Measurements from ENCODE around the gene HTD2. TPM values are rescaled to one million over a fixed set of nuclear protein-coding genes. Genes with fewer than 3 reads are reported as not detected.

Gene HTD2
- total RNA-seq, 1 donor from 2014 or later: 5.7 TPM

GRCh38 chr3:58308728-58309127, 2.4 kb downstream of the HTD2 start:
- peaks cover 20 to 30% (median 25%) of the 10 kb centered on the region in 3 donors for H3K4me1 ChIP-seq (ENCODE audit: control insufficient read depth in 3 of 3, insufficient read depth in 3 of 3, low read length in 3 of 3)
- peak overlapping the region; percentile 34 to 100 (median 60) for H3K9ac ChIP-seq (ENCODE audit: low read depth in 1 of 3, low read length in 3 of 3)
- H3K27me3 ChIP-seq (ENCODE audit: control insufficient read depth in 3 of 3, insufficient read depth in 3 of 3, low read length in 3 of 3): no peaks in the 10 kb centered on the region
- H3K27ac ChIP-seq (ENCODE audit: low read depth, low read length): peak overlapping the region; percentile 98
- peak overlapping the region; percentile 46 to 92 (median 46) for H3K4me3 ChIP-seq (ENCODE audit: low read length in 3 of 3)
- no peaks in the 10 kb centered on the region for H3K9me3 ChIP-seq (ENCODE audit: control insufficient read depth in 3 of 3, low read length in 3 of 3)
- peaks cover 17 to 22% (median 19%) of the 10 kb centered on the region in 3 donors for H3K36me3 ChIP-seq (ENCODE audit: control insufficient read depth in 3 of 3, insufficient read depth in 3 of 3, low read length in 3 of 3)

DNA sequence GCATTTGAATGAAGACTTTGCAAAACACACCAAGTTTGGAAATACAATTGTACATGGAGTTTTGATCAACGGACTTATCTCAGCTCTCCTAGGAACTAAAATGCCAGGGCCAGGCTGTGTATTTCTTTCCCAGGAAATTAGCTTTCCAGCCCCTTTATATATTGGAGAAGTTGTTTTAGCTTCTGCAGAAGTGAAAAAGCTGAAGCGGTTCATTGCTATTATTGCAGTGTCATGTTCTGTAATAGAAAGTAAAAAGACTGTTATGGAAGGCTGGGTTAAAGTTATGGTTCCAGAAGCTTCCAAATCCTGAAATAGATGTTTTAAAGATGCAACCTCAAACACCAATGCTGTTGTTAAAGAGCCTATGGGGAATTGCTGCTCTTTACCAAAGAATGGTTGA, 11.5 kb downstream of the HTD2 start:
- Histone ChIP-seq H3K36me3 (ENCODE audit: control insufficient read depth in 3 of 3, insufficient read depth in 3 of 3, low read length in 3 of 3) (peaks cover 32 to 49% (median 40%) of the 10 kb centered on the region in 3 donors), H3K4me3 (ENCODE audit: low read length in 3 of 3) (no peak overlapping the region), H3K9ac (ENCODE audit: low read depth in 1 of 3, low read length in 3 of 3) (no peak overlapping the region), H3K27ac (ENCODE audit: low read depth, low read length) (no peak overlapping the region), H3K4me1 (ENCODE audit: control insufficient read depth in 3 of 3, insufficient read depth in 3 of 3, low read length in 3 of 3) (no peaks in the 10 kb centered on the region), H3K27me3 (ENCODE audit: control insufficient read depth in 3 of 3, insufficient read depth in 3 of 3, low read length in 3 of 3) (no peaks in the 10 kb centered on the region), H3K9me3 (ENCODE audit: control insufficient read depth in 3 of 3, low read length in 3 of 3) (no peaks in the 10 kb centered on the region)

GRCh38 chr3:58321791-58322190, 15.5 kb downstream of the HTD2 start:
- H3K4me3 ChIP-seq (ENCODE audit: low read length in 3 of 3): no peak overlapping the region

DNA sequence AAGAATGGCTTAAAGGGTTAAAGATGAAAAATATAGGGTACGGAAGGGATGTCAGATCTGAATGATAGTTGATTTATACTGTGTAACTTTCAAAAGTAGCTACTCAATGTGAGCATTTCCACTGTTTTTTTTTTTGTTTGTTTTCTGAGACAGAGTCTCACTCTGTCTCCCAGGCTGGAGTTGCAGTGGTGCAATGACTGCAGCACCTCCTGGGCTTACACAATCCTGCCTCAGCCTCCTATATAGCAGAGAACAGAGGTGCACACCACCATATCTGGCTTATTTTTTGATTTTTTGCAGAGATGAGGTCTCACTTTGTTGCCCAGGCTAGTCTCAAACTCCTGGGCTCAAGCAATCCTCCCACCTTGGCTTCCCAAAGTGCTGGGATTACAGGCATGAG, 16.5 kb downstream of the HTD2 start:
- H3K9me3 ChIP-seq (ENCODE audit: control insufficient read depth in 3 of 3, low read length in 3 of 3): no peaks in the 10 kb centered on the region
- H3K27me3 ChIP-seq (ENCODE audit: control insufficient read depth in 3 of 3, insufficient read depth in 3 of 3, low read length in 3 of 3): no peaks in the 10 kb centered on the region
- no peak overlapping the region for H3K4me3 ChIP-seq (ENCODE audit: low read length in 3 of 3)
- no peak overlapping the region for H3K27ac ChIP-seq (ENCODE audit: low read depth, low read length)
- peaks cover 0 to 6% (median 2%) of the 10 kb centered on the region in 3 donors for H3K4me1 ChIP-seq (ENCODE audit: control insufficient read depth in 3 of 3, insufficient read depth in 3 of 3, low read length in 3 of 3)
- no peak overlapping the region for H3K9ac ChIP-seq (ENCODE audit: low read depth in 1 of 3, low read length in 3 of 3)
- H3K36me3 ChIP-seq (ENCODE audit: control insufficient read depth in 3 of 3, insufficient read depth in 3 of 3, low read length in 3 of 3): peaks cover 7 to 13% (median 8%) of the 10 kb centered on the region in 3 donors

More at GRCh38 chr3:58321791-58322190, 15.5 kb downstream of the HTD2 start:
- Histone ChIP-seq H3K9me3 (ENCODE audit: control insufficient read depth in 3 of 3, low read length in 3 of 3) (no peaks in the 10 kb centered on the region), H3K9ac (ENCODE audit: low read depth in 1 of 3, low read length in 3 of 3) (no peak overlapping the region), H3K4me1 (ENCODE audit: control insufficient read depth in 3 of 3, insufficient read depth in 3 of 3, low read length in 3 of 3) (peaks cover 0 to 6% (median 2%) of the 10 kb centered on the region in 3 donors), H3K27ac (ENCODE audit: low read depth, low read length) (no peak overlapping the region), H3K36me3 (ENCODE audit: control insufficient read depth in 3 of 3, insufficient read depth in 3 of 3, low read length in 3 of 3) (peaks cover 13 to 23% (median 17%) of the 10 kb centered on the region in 3 donors), H3K27me3 (ENCODE audit: control insufficient read depth in 3 of 3, insufficient read depth in 3 of 3, low read length in 3 of 3) (no peaks in the 10 kb centered on the region)

- H3K36me3 ChIP-seq (ENCODE audit: control insufficient read depth in 3 of 3, insufficient read depth in 3 of 3, low read length in 3 of 3): peaks cover 2 to 8% (median 4%) of the 10 kb centered on the region in 3 donors
- no peak overlapping the region for H3K27ac ChIP-seq (ENCODE audit: low read depth, low read length)
- H3K27me3 ChIP-seq (ENCODE audit: control insufficient read depth in 3 of 3, insufficient read depth in 3 of 3, low read length in 3 of 3): no peaks in the 10 kb centered on the region
- peaks cover 0 to 6% (median 2%) of the 10 kb centered on the region in 3 donors for H3K4me1 ChIP-seq (ENCODE audit: control insufficient read depth in 3 of 3, insufficient read depth in 3 of 3, low read length in 3 of 3)
- H3K9me3 ChIP-seq (ENCODE audit: control insufficient read depth in 3 of 3, low read length in 3 of 3): no peaks in the 10 kb centered on the region
- no peak overlapping the region for H3K9ac ChIP-seq (ENCODE audit: low read depth in 1 of 3, low read length in 3 of 3)
- no peak overlapping the region for H3K4me3 ChIP-seq (ENCODE audit: low read length in 3 of 3)
These were observed 17.4 kb downstream of the HTD2 start for GRCh38 chr3:58323529-58324390.

DNA sequence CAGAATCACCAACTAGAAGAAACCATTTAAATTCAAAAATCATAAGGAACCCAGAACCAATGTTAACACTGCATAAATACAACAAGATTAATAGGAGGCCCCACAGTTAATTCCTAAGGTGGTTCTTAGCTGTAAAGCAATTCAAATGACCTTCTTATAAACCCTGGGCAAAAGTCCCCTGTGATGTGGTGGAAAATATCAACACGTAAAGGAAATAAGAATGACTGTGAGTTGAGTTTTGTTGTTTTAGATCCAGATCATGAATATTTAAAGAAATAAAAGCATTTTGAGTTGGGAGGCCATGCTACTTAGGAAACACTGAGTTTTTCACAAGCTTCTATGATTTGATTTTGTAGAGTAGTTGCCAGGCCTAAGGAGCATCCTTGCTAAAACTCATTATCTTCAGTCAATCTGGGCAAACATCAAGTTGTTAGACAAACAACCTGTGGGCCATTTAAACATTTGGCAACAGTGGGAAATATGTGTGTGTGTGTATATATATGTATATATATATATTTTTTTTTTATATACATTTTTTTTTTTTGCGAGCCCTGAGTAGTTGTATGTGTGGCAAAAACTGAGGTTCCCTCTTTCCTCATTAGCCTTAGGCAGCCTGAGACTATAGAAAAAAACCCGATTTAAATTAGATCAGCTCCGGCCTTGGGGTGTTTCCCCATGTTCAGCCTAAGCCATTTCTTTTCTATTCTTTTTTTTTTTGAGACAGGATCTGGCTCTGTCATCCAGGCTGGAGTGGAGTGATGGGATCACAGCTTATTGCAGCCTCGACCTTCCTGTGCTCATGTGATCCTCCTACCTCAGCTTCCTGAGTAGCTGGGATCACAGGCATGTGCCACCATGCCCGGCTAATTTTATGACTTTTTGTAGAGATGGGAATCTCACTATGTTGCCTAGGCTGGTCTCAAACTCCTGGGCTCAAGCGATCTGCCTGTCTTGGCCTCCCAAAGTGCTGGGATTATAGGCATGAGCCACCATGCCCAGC, 18.4 kb downstream of the HTD2 start:
- H3K9me3 ChIP-seq (ENCODE audit: control insufficient read depth in 3 of 3, low read length in 3 of 3): no peaks in the 10 kb centered on the region
- peaks cover 0 to 6% (median 2%) of the 10 kb centered on the region in 3 donors for H3K4me1 ChIP-seq (ENCODE audit: control insufficient read depth in 3 of 3, insufficient read depth in 3 of 3, low read length in 3 of 3)
- no peak overlapping the region for H3K9ac ChIP-seq (ENCODE audit: low read depth in 1 of 3, low read length in 3 of 3)
- H3K27me3 ChIP-seq (ENCODE audit: control insufficient read depth in 3 of 3, insufficient read depth in 3 of 3, low read length in 3 of 3): no peaks in the 10 kb centered on the region
- H3K4me3 ChIP-seq (ENCODE audit: low read length in 3 of 3): no peak overlapping the region
- no peaks in the 10 kb centered on the region for H3K36me3 ChIP-seq (ENCODE audit: control insufficient read depth in 3 of 3, insufficient read depth in 3 of 3, low read length in 3 of 3)
- H3K27ac ChIP-seq (ENCODE audit: low read depth, low read length): peak overlapping the region; percentile 19

- Histone ChIP-seq H3K9ac (ENCODE audit: low read depth in 1 of 3, low read length in 3 of 3) (no peak overlapping the region), H3K9me3 (ENCODE audit: control insufficient read depth in 3 of 3, low read length in 3 of 3) (no peaks in the 10 kb centered on the region), H3K4me1 (ENCODE audit: control insufficient read depth in 3 of 3, insufficient read depth in 3 of 3, low read length in 3 of 3) (peaks cover 0 to 6% (median 2%) of the 10 kb centered on the region in 3 donors), H3K4me3 (ENCODE audit: low read length in 3 of 3) (no peak overlapping the region), H3K36me3 (ENCODE audit: control insufficient read depth in 3 of 3, insufficient read depth in 3 of 3, low read length in 3 of 3) (no peaks in the 10 kb centered on the region), H3K27me3 (ENCODE audit: control insufficient read depth in 3 of 3, insufficient read depth in 3 of 3, low read length in 3 of 3) (no peaks in the 10 kb centered on the region), H3K27ac (ENCODE audit: low read depth, low read length) (peak overlapping the region; percentile 19)
These were observed 19.2 kb downstream of the HTD2 start for GRCh38 chr3:58325525-58325992.

- Histone ChIP-seq H3K9me3 (ENCODE audit: control insufficient read depth in 3 of 3, low read length in 3 of 3) (no peaks in the 10 kb centered on the region), H3K4me1 (ENCODE audit: control insufficient read depth in 3 of 3, insufficient read depth in 3 of 3, low read length in 3 of 3) (peaks cover 0 to 6% (median 2%) of the 10 kb centered on the region in 3 donors), H3K9ac (ENCODE audit: low read depth in 1 of 3, low read length in 3 of 3) (no peak overlapping the region), H3K4me3 (ENCODE audit: low read length in 3 of 3) (no peak overlapping the region), H3K36me3 (ENCODE audit: control insufficient read depth in 3 of 3, insufficient read depth in 3 of 3, low read length in 3 of 3) (no peaks in the 10 kb centered on the region), H3K27ac (ENCODE audit: low read depth, low read length) (no peak overlapping the region), H3K27me3 (ENCODE audit: control insufficient read depth in 3 of 3, insufficient read depth in 3 of 3, low read length in 3 of 3) (no peaks in the 10 kb centered on the region)
These were observed 20.1 kb downstream of the HTD2 start for GRCh38 chr3:58326267-58326900.

DNA sequence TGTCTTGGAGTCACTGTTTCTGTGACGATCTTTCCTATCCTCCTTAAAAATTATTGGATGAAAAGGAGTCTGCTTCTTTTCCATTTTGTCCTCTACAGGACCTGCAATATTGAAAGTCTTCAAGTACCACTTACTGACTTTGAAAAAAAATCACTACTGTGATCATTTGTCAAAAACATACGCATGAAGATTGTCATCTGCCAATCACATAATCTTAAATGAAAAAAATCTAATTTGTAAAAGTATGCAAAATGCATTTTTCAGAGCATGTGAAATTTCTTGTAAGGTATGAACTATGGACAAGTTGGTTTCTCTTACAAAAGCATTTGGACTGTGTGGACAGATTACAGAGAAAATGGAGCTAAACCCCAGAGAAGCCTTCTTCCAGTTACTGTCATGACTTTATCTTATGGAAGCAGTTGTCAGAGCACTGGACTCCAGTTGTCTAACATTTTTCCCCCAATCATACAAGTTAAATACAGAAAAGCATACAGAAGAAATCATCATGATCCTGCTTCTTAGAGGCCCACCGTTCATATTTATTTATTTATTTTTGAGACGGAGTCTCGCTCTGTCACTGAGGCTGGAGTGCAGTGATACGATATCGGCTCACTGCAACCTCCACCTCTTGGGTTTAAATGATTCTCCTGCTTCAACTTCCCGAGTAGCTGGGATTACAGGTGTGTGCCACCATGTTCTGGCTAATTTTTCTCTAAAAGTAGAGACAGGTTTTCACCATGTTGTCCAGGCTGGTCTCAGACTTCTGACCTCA, 23.0 kb downstream of the HTD2 start:
- H3K9ac ChIP-seq (ENCODE audit: low read depth in 1 of 3, low read length in 3 of 3): no peak overlapping the region
- H3K9me3 ChIP-seq (ENCODE audit: control insufficient read depth in 3 of 3, low read length in 3 of 3): no peaks in the 10 kb centered on the region
- H3K36me3 ChIP-seq (ENCODE audit: control insufficient read depth in 3 of 3, insufficient read depth in 3 of 3, low read length in 3 of 3): no peaks in the 10 kb centered on the region
- peaks cover 9 to 14% (median 14%) of the 10 kb centered on the region in 3 donors for H3K4me1 ChIP-seq (ENCODE audit: control insufficient read depth in 3 of 3, insufficient read depth in 3 of 3, low read length in 3 of 3)
- no peaks in the 10 kb centered on the region for H3K27me3 ChIP-seq (ENCODE audit: control insufficient read depth in 3 of 3, insufficient read depth in 3 of 3, low read length in 3 of 3)
- no peak overlapping the region for H3K27ac ChIP-seq (ENCODE audit: low read depth, low read length)
- H3K4me3 ChIP-seq (ENCODE audit: low read length in 3 of 3): no peak overlapping the region

Data from skeletal muscle tissue (tissue), 4 donors.